UCSD-AML1 (cell line): ENCODE measurements around the gene APOO.

Experiments used
- DNase-seq: peaks from one replicate; lab custom pipeline; 2025; ENCODE audit not compliant: unreplicated experiment; lab: John Stamatoyannopoulos, UW

The APOO gene

GRCh38 chrX:23788946-23789345, 118.8 kb downstream of the APOO start:
- DNase-seq, result no peak

GRCh38 chrX:23788521-23788920, 119.2 kb downstream of the APOO start:
- no peak for DNase-seq

GRCh38 chrX:23787745-23788118, 120.0 kb downstream of the APOO start:
- DNase-seq, result no peak

- DNase-seq, result no peak
These were observed 121.4 kb downstream of the APOO start for GRCh38 chrX:23786268-23786815.

- no peak for DNase-seq
These were observed 122.2 kb downstream of the APOO start for GRCh38 chrX:23785580-23785979.

- no peak for DNase-seq
These were observed 123.0 kb downstream of the APOO start for GRCh38 chrX:23784470-23785331.

GRCh38 chrX:23783589-23784469, 123.9 kb downstream of the APOO start:
- DNase-seq, result peak; percentile 20
